Hematopoietic multipotent progenitor cell treated with erythropoietin and hydrocortisone succinate and interleukin-3 and kit ligand, for 4 days (in vitro differentiated cells): Measurements from ENCODE around the gene MMP7.

Experiments used
- DNase-seq: peaks from one replicate; pipeline ENCODE4 v3.0.0-alpha.2; 2015

MMP7 gene

GRCh38 chr11:102530558-102530957, at the start of gene MMP7:
Gene MMP7 (minus strand): TSS chr11:102530747. CDS start chr11:102530700, 47 bp downstream.
- peak; percentile 38 for DNase-seq

GRCh38 chr11:102577723-102578122, 47.2 kb upstream of the MMP7 start:
- no peak for DNase-seq

GRCh38 chr11:102577182-102577581, 46.6 kb upstream of the MMP7 start:
- DNase-seq = peak; percentile 74

GRCh38 chr11:102576350-102576749, 45.8 kb upstream of the MMP7 start:
- no peak for DNase-seq

GRCh38 chr11:102575012-102575411, 44.5 kb upstream of the MMP7 start:
- no peak for DNase-seq

GRCh38 chr11:102573851-102574250, 43.3 kb upstream of the MMP7 start:
- DNase-seq = peak; percentile 27

- no peak for DNase-seq
Observed at GRCh38 chr11:102572554-102573220, 42.1 kb upstream of the MMP7 start.

- DNase-seq = no peak
Observed at GRCh38 chr11:102568851-102569250, 38.3 kb upstream of the MMP7 start.

GRCh38 chr11:102566112-102566511, 35.6 kb upstream of the MMP7 start:
- no peak for DNase-seq

- peak; percentile 55 for DNase-seq
Observed at GRCh38 chr11:102564110-102564509, 33.6 kb upstream of the MMP7 start.

- no peak for DNase-seq
Observed at GRCh38 chr11:102561636-102562035, 31.1 kb upstream of the MMP7 start.

- peak; percentile 83 for DNase-seq
Observed at GRCh38 chr11:102560555-102561011, 30.0 kb upstream of the MMP7 start.

- DNase-seq = peak; percentile 26
Observed at GRCh38 chr11:102559839-102560238, 29.3 kb upstream of the MMP7 start.

- no peak for DNase-seq
Observed at GRCh38 chr11:102555091-102555490, 24.5 kb upstream of the MMP7 start.

- no peak for DNase-seq
Observed at GRCh38 chr11:102553835-102554282, 23.3 kb upstream of the MMP7 start.

- DNase-seq = no peak
Observed at GRCh38 chr11:102552447-102553194, 22.1 kb upstream of the MMP7 start.

- DNase-seq = no peak
Observed at GRCh38 chr11:102552020-102552419, 21.5 kb upstream of the MMP7 start.

GRCh38 chr11:102551169-102551781, 20.7 kb upstream of the MMP7 start:
- DNase-seq = no peak

GRCh38 chr11:102546923-102547471, 16.4 kb upstream of the MMP7 start:
- peak; percentile 58 for DNase-seq

GRCh38 chr11:102546427-102546826, 15.9 kb upstream of the MMP7 start:
- no peak for DNase-seq

- DNase-seq = no peak
Observed at GRCh38 chr11:102545701-102546100, 15.2 kb upstream of the MMP7 start.

GRCh38 chr11:102544594-102544993, 14.0 kb upstream of the MMP7 start:
- DNase-seq = no peak

GRCh38 chr11:102539567-102539966, 9.0 kb upstream of the MMP7 start:
- no peak for DNase-seq

- no peak for DNase-seq
Observed at GRCh38 chr11:102538932-102539331, 8.4 kb upstream of the MMP7 start.
